H1 (cell line): ENCODE results near the gene ADSS1. TPM values are rescaled to one million over a fixed set of nuclear protein-coding genes. Genes with fewer than 3 reads are reported as not detected.

Source experiments
- CTCF ChIA-PET: fragments of 300-600 bp; sonication (Branson Sonifier 250); formaldehyde crosslinking; loops from one replicate; lab custom pipeline; 2021; ENCODE audit not compliant: partially characterized antibody; lab: Charles Lee
- POLR2A ChIA-PET: fragments of 300-600 bp; sonication (Branson Sonifier 250); formaldehyde crosslinking; loops from one replicate; lab custom pipeline; 2021; ENCODE audit warnings: inconsistent platforms; ENCODE audit not compliant: partially characterized antibody; lab: Charles Lee
- DNase-seq, 2 experiments: peaks; one replicate each; pipeline versions ENCODE4 v3.0.0 to v3.0.0-alpha.2; 2010 to 2022; ENCODE audit warnings: low spot score in 2 of 2, low read depth in 1 of 2, mixed read lengths in 1 of 2
- FAIRE-seq: peaks from 2 replicates; lab custom pipeline; 2011; peaks lifted over from hg19 to GRCh38; lab: Jason Lieb, UNC
- H2AFZ ChIP-seq: 2 replicates; pipeline ENCODE4 v1.8.1; 2012; ENCODE audit warnings: low read length, inconsistent platforms
- H2AK5ac ChIP-seq: 2 replicates; pipeline ENCODE4 v1.6.1; 2013; ENCODE audit warnings: low read depth, low read length
- H2BK120ac ChIP-seq: replicated peaks from 2 replicates; pipeline ENCODE3; 2013; ENCODE audit warnings: low read depth, low read length, inconsistent platforms
- H2BK12ac ChIP-seq: 2 replicates; pipeline ENCODE4 v1.6.1; 2013; ENCODE audit warnings: low read depth, low read length
- H2BK15ac ChIP-seq: 2 replicates; pipeline ENCODE4 v1.6.1; 2013; ENCODE audit warnings: low read length
- H2BK20ac ChIP-seq: 2 replicates; pipeline ENCODE4 v1.6.1; 2013; ENCODE audit warnings: low read length
- H2BK5ac ChIP-seq: 2 replicates; pipeline ENCODE4 v1.6.1; 2013; ENCODE audit warnings: low read depth, low read length
- H3K14ac ChIP-seq: 2 replicates; pipeline ENCODE4 v1.6.1; 2013; ENCODE audit warnings: inconsistent platforms; ENCODE audit not compliant: insufficient read length
- H3K18ac ChIP-seq: 2 replicates; pipeline ENCODE4 v1.6.1; 2013; ENCODE audit warnings: low read length; ENCODE audit errors: extremely low read depth
- H3K23ac ChIP-seq: 2 replicates; pipeline ENCODE4 v1.6.1; 2013; ENCODE audit warnings: inconsistent platforms; ENCODE audit not compliant: insufficient read length
- H3K23me2 ChIP-seq: 2 replicates; pipeline ENCODE4 v1.6.1; 2013; ENCODE audit warnings: low read depth, low read length
- H3K27ac ChIP-seq: 2 replicates; pipeline ENCODE4 v1.6.1; 2011; ENCODE audit warnings: low read depth, low read length, inconsistent platforms
- H3K27me3 ChIP-seq, 4 experiments: replicated peaks in 1 of 4; 1 replicate in 1 of 4; 2 replicates in 3 of 4; pipeline versions ENCODE4 v1.6.1 to v1.8.1; 2011 to 2013; ENCODE audit warnings: low read length in 3 of 4, mild to moderate bottlenecking in 3 of 4, inconsistent platforms in 2 of 4, mixed read lengths in 2 of 4, moderate library complexity in 1 of 4; ENCODE audit not compliant: control insufficient read depth in 3 of 4, insufficient read depth in 3 of 4; ENCODE audit errors: extremely low read depth in 1 of 4
- H3K36me3 ChIP-seq, 4 experiments: 2 replicates each; pipeline versions ENCODE4 v1.6.1 to v1.8.1; 2011 to 2013; ENCODE audit warnings: mild to moderate bottlenecking in 4 of 4, low read length in 3 of 4, moderate library complexity in 2 of 4, control low read depth in 1 of 4, inconsistent platforms in 1 of 4; ENCODE audit not compliant: insufficient read depth in 4 of 4, control insufficient read depth in 2 of 4
- H3K4ac ChIP-seq: replicated peaks from 2 replicates; pipeline ENCODE3; 2013; ENCODE audit warnings: low read length, low read depth, mixed read lengths, inconsistent platforms; ENCODE audit not compliant: insufficient read length
- H3K4me1 ChIP-seq, 4 experiments: replicated peaks in 1 of 4; 1 replicate in 1 of 4; 2 replicates in 3 of 4; pipeline versions ENCODE4 v1.6.1 to v1.8.1; 2011 to 2013; ENCODE audit warnings: low read length in 3 of 4, inconsistent platforms in 2 of 4, mixed read lengths in 1 of 4; ENCODE audit not compliant: insufficient read depth in 4 of 4, control insufficient read depth in 3 of 4
- H3K4me2 ChIP-seq, 2 experiments: 2 replicates each; pipeline versions ENCODE4 v1.6.1 to v1.8.1; 2011 to 2013; ENCODE audit warnings: low read depth in 2 of 2, low read length in 2 of 2, control low read depth in 1 of 2, inconsistent platforms in 1 of 2, mild to moderate bottlenecking in 1 of 2; ENCODE audit not compliant: insufficient read depth in 1 of 2
- H3K4me3 ChIP-seq, 4 experiments: fragments of 200-600, 300-600 bp in 1 of 4; sonication (generic), shearing (Covaris generic), sonication (Bioruptor Twin) in 1 of 4; 2 replicates each; pipeline versions ENCODE4 v1.5.1 to v1.8.1; 2011 to 2016; ENCODE audit warnings: low read length in 4 of 4, low read depth in 3 of 4, control low read depth in 2 of 4, inconsistent platforms in 2 of 4, mild to moderate bottlenecking in 2 of 4, mixed read lengths in 1 of 4, moderate library complexity in 1 of 4; ENCODE audit not compliant: insufficient read depth in 2 of 4; ENCODE audit errors: extremely low read depth in 1 of 4
- H3K56ac ChIP-seq: replicated peaks from 2 replicates; pipeline ENCODE3; 2013; ENCODE audit warnings: low read depth, mild to moderate bottlenecking, mixed read lengths, low read length, inconsistent platforms; ENCODE audit not compliant: insufficient read length
- H3K79me1 ChIP-seq: 2 replicates; pipeline ENCODE4 v1.6.1; 2013; ENCODE audit warnings: low read depth, low read length, control low read depth
- H3K79me2 ChIP-seq, 2 experiments: 2 replicates each; pipeline versions ENCODE4 v1.6.1 to v1.8.1; 2012 to 2013; ENCODE audit warnings: low read length in 2 of 2, mild to moderate bottlenecking in 2 of 2, inconsistent platforms in 1 of 2; ENCODE audit not compliant: insufficient read depth in 2 of 2, control insufficient read depth in 1 of 2
- H3K9ac ChIP-seq, 4 experiments: replicated peaks in 1 of 4; 1 replicate in 1 of 4; 2 replicates in 3 of 4; pipeline versions ENCODE4 v1.6.1 to v1.8.1; 2011 to 2013; ENCODE audit warnings: low read depth in 3 of 4, low read length in 3 of 4, control low read depth in 2 of 4, mild to moderate bottlenecking in 2 of 4, moderate library complexity in 2 of 4, inconsistent platforms in 1 of 4; ENCODE audit errors: extremely low read depth in 1 of 4
- H3K9me3 ChIP-seq, 2 experiments: 2 replicates each; pipeline versions ENCODE4 v1.6.1 to v1.8.1; 2012 to 2013; ENCODE audit warnings: mild to moderate bottlenecking in 2 of 2, moderate library complexity in 2 of 2, control low read depth in 1 of 2, inconsistent platforms in 1 of 2, low read depth in 1 of 2, low read length in 1 of 2, mixed read lengths in 1 of 2; ENCODE audit not compliant: insufficient read depth in 2 of 2
- H4K20me1 ChIP-seq, 2 experiments: replicated peaks in 1 of 2; 2 replicates each; pipeline versions ENCODE3 to v1.8.1; 2011 to 2013; ENCODE audit warnings: inconsistent platforms in 2 of 2, low read length in 2 of 2, mild to moderate bottlenecking in 1 of 2; ENCODE audit not compliant: insufficient read depth in 2 of 2, control insufficient read depth in 1 of 2
- H4K5ac ChIP-seq: 2 replicates; pipeline ENCODE4 v1.6.1; 2013; ENCODE audit warnings: low read length, low read depth, mixed read lengths, inconsistent platforms; ENCODE audit not compliant: insufficient read length
- H4K8ac ChIP-seq: 2 replicates; pipeline ENCODE4 v1.8.0; 2013; ENCODE audit warnings: mild to moderate bottlenecking, moderate library complexity, low read length, inconsistent platforms; ENCODE audit not compliant: insufficient read depth; ENCODE audit errors: extremely low read depth
- H4K91ac ChIP-seq: replicated peaks from 2 replicates; pipeline ENCODE3; 2013; ENCODE audit warnings: low read length, mixed read lengths, inconsistent platforms; ENCODE audit not compliant: insufficient read length
- HDAC6 ChIP-seq: IDR thresholded peaks from one replicate; pipeline ENCODE4 v1.7.1; 2012; ENCODE audit warnings: low read depth, mild to moderate bottlenecking, inconsistent platforms, low read length, moderate library complexity
- RBBP5 ChIP-seq: IDR thresholded peaks from 2 replicates; pipeline ENCODE4 v1.7.1; 2012; ENCODE audit warnings: low read depth, mild to moderate bottlenecking, inconsistent platforms, low read length, moderate library complexity, borderline replicate concordance
- TBP ChIP-seq: IDR thresholded peaks from 2 replicates; pipeline ENCODE4 v1.6.1; 2011; ENCODE audit warnings: low read depth, low read length, improper control_type of control experiment
- YY1 ChIP-seq: IDR thresholded peaks from 2 replicates; pipeline ENCODE4 v1.6.1; 2011; ENCODE audit warnings: low read depth, mild to moderate bottlenecking, low read length
- WGBS, 2 experiments: shearing (Covaris generic) in 1 of 2; methylation state at CpG; one replicate each; pipeline versions ENCODE4 v1.1.6 to v1.1.7; 2013 to 2015; ENCODE audit warnings: low lambda C conversion rate in 2 of 2, mixed read lengths in 2 of 2, inconsistent platforms in 1 of 2, low coverage in 1 of 2, missing lambda C conversion rate in 1 of 2; ENCODE audit not compliant: insufficient replicate concordance in 2 of 2, insufficient coverage in 1 of 2, insufficient read length in 1 of 2; ENCODE audit errors: extremely low coverage in 1 of 2, missing lambda C conversion rate in 1 of 2; 5-methylcytosine and 5-hydroxymethylcytosine counted together
- polyA plus RNA-seq, 7 experiments: library from polyadenylated mRNA; depleted of rRNA in 3 of 7; stranded (reverse) in 5 of 7; unstranded in 2 of 7; fragments of >200 nt in 5 of 7; fragments of 200-250 nt in 2 of 7; gene quantifications; 1 replicate in 5 of 7; 2 replicates in 1 of 7; 4 replicates in 1 of 7; pipeline versions ENCODE4 v1.2.1 to v1.2.3, GENCODE V29; 2011 to 2013; ENCODE audit warnings: missing spikeins in 2 of 7, mixed read lengths in 2 of 7
- total RNA-seq: library from RNA; stranded (reverse); fragmentation: NEBNext Ultra II Directional; extraction: Animal tissue kit (Norgen Biotek cat#: 25700); gene quantifications from 2 replicates; pipeline ENCODE4 v1.2.1, GENCODE V29; 2021

ADSS1 gene
- total and polyA plus RNA-seq, 2 of the 8 experiments (the other 6 are each of a cell fraction or from before 2014, with no cell fraction given): 7.1 to 7.9 TPM

GRCh38 chr14:104774453-104775072 lies 50.5 kb downstream of the ADSS1 start:
- H3K79me2 ChIP-seq: no peaks in the 10 kb centered on the region
- no peaks in the 10 kb centered on the region for H3K23me2 ChIP-seq
- H2AFZ ChIP-seq: no peak overlapping the region
- FAIRE-seq (no peak), DNase-seq (no peak)
- TF ChIP-seq YY1 (no peak), HDAC6 (no peak), TBP (no peak), RBBP5 (no peak)
- H3K4me2 ChIP-seq: no peak overlapping the region
- H3K36me3 ChIP-seq: peaks cover 0 to 27% (median 12%) of the 10 kb centered on the region in 4 experiments; a peak in 7 of 8 replicates
- 90% methylated on average over 17 of the region's 20 CpGs; no CpG with 5 or more reads in 1 of the 2 experiments for WGBS, 2 experiments
- POLR2A ChIA-PET: interaction anchor here (1.2 to 1.4 kb wide), 2 partner anchors 8 to 10 kb away, joined by 4 to 5 read pairs; no protein-coding TSS in a partner anchor
- no peak overlapping the region for H3K18ac ChIP-seq
- no peaks in the 10 kb centered on the region for H3K79me1 ChIP-seq
- H2BK12ac ChIP-seq: no peak overlapping the region
- no peak overlapping the region for H3K23ac ChIP-seq
- no peak overlapping the region for H3K56ac ChIP-seq
- no peak overlapping the region for H3K4ac ChIP-seq
- H4K5ac ChIP-seq: no peak overlapping the region
- H2BK120ac ChIP-seq: no peak overlapping the region
- H3K9me3 ChIP-seq: peaks cover 11 to 17% of the 10 kb centered on the region in 2 experiments; a peak in 2 of 4 replicates
- H3K27ac ChIP-seq: no peak overlapping the region; the same call in 1 of the 2 replicates
- no peak overlapping the region for H3K14ac ChIP-seq
- no peaks in the 10 kb centered on the region for H3K27me3 ChIP-seq
- no peak overlapping the region for H2BK5ac ChIP-seq
- H4K91ac ChIP-seq: no peak overlapping the region
- no peak overlapping the region for H4K8ac ChIP-seq
- H2AK5ac ChIP-seq: no peak overlapping the region
- CTCF ChIA-PET: interaction anchor here (1.0 to 7.8 kb wide), 6 partner anchors 18 to 134 kb away, joined by 3 to 110 read pairs (median 8); partner anchors contain the start of gene AKT1
- peaks cover 0 to 2% (median under 1%) of the 10 kb centered on the region in 4 experiments; a peak in 1 of 7 replicates for H3K4me1 ChIP-seq
- no peak overlapping the region for H2BK15ac ChIP-seq
- H3K4me3 ChIP-seq: no peak overlapping the region
- no peak overlapping the region for H2BK20ac ChIP-seq
- no peak overlapping the region for H3K9ac ChIP-seq
- peaks cover 5 to 27% of the 10 kb centered on the region in 2 experiments for H4K20me1 ChIP-seq
